Left renal cortex interstitium (tissue), 4 donors: ENCODE data around the gene SUMO3. TPM values are rescaled to one million over a fixed set of nuclear protein-coding genes. Genes with fewer than 3 reads are reported as not detected.
"Not testable (repeated sequence)": the region's sequence is repeated elsewhere in the genome, so short reads cannot be mapped to it uniquely, and the experiment has no call there.

Source experiments
- DNase-seq, 4 donors: peaks; one replicate each; pipeline ENCODE4 v3.0.0-alpha.2; 2013; ENCODE audit warnings: low read depth in 4 of 4, low spot score in 2 of 4, missing footprints in 1 of 4
- polyA plus RNA-seq, 4 donors: library from polyadenylated mRNA; unstranded; fragments of 120-200 nt; gene quantifications; one replicate each; pipeline ENCODE4 v1.2.1, GENCODE V29; 2013; ENCODE audit not compliant: insufficient read length in 4 of 4

Gene SUMO3
- polyA plus RNA-seq, 4 donors, result 99.6 to 121 (median 113) TPM

DNA sequence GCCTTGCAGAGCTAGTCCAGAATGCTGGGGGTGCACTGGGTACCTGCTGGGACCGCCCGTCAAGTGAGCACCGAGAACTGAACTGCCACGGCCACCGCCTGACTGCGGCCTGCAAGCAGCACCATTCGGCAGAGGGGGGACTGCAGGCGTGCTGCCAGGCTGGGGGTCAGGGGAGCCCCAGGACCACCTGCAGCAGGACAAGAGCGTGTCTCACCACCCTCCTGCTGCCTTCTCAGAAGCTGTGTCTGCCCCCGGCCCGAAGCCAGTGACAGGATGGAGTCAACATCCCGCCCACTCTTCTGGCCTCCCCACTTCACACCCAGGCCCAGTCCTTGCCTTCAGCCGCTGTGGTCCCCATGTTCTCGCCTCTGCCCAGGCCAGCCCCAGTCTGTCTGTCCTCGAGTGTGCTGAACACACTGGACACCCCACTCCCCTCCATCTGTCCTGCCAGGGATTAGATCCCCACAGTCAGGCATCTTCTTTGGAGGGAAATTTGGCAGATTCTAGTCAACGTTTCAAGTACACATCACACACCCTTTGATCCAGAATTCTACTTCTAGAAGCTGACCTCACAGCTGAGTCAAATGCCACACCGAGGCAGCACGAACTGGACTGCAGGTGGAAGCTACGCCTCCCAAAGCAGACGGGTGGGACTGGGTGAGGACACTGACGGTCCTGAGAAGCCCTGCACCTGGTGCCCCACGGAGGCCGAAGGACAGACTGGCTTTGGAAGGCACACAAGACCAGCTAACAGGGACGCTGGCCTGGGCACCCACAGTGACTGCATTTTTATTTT lies 29.6 kb upstream of the SUMO3 start:
- DNase-seq, result no peak

DNA sequence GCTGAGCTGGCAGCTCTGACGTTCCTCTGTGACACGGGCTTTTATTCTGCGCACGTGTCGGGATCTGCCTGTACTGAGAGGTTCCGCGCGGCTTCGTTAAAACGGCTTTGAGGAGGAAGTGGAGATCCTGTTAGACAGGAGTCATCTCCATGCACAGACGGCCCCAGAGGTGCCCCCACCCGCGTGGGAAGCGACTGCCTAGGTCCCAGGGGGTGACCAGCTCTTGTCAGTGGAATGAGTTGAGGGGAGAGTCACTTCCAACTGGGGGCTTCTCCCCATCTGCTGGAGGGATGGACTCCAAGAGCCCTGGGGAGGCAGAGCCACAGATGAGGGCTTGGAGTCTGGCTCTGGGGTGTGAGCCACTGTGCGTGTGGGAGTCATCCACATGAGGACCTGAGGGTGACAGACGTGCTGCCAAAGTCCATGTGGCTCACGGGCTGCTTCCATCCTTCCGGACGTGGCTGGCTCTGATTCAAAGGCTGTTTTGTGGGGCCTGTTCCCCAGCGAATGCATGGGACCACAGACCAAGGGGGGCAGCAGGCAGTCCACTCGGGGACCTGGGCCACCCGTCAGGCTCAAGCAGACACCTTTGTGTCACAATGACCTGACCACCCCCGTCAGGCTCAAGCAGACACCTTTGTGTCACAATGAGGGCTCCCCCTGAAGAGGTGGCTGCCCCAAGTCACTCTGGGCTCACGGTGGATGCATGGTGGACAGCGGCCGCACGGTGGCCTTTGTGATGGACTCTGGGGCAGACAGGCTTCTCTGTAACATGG lies 28.8 kb upstream of the SUMO3 start:
- DNase-seq, result no peak

DNA sequence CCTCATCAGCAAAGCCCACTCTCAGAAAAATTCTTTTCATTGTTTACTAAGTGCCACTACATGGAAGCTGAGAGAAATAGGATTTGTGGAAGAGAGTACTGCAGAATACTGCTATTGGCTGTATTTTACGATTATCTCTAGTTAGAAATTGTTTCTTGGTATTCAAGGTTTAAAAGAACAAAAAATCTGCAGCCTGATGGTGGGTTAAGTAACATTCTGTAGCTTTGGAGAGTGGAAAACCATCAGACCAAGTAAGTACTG lies 28.3 kb upstream of the SUMO3 start:
- DNase-seq, result no peak

DNA sequence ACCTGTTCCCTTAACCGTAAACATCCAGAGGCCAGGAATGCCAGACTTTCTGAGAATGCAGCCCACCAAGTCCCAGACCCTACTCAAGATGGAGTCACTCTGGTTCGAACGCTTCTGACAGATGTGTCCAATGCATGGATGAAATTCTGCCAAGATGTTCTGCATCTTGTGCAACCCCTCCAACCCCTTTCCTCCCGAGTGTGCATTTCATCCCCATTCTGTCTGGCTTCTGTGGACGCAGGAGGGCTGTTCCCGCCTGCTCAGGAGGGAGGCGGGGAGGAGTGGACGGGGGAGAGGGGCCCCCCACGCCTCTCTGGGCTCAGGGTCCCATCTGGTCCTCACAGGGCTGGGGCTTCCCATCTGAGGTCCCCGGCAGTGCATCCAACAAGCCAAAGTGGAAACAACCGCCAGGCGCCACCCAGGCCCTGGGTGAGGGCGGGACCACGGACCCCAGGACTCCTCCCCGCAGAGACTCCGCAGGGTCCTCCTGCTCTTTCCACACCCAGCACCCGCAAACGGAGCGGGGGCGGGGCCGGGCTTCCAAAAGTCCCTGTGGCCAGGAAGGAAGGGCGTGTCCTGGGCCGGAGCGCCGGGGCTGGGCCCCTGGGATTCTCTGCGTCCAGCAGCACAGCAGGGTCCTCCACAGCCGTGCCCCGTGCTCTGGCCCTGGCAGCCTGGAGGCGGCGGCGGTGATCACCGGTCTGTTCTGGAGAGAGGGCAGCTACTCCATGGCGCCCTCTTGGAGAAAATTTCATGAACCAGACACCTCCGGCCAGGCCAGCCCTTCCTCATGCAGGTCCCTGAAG lies 27.8 kb upstream of the SUMO3 start:
- peak in 1 of 4 donors; percentile 36 for DNase-seq

DNA sequence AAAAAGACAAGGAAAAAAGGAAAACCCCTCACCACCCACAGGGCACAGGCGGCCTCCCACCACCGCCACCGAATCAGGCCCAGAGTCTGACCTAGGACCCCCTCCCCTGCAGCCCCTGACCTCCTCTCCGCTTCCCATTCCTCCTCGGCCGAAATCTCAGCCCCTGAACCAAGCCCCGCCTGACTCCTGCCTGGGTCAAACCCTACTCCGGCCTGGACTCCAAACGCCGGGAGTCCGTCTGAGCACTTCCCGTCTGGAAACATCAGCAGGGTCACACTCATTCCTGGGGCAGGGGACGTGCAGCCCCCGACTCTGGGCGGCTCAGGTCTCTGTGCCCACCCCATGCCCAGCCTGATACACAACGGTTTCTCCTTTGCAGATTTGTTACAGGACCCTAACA lies 26.4 kb upstream of the SUMO3 start:
- DNase-seq, result no peak

DNA sequence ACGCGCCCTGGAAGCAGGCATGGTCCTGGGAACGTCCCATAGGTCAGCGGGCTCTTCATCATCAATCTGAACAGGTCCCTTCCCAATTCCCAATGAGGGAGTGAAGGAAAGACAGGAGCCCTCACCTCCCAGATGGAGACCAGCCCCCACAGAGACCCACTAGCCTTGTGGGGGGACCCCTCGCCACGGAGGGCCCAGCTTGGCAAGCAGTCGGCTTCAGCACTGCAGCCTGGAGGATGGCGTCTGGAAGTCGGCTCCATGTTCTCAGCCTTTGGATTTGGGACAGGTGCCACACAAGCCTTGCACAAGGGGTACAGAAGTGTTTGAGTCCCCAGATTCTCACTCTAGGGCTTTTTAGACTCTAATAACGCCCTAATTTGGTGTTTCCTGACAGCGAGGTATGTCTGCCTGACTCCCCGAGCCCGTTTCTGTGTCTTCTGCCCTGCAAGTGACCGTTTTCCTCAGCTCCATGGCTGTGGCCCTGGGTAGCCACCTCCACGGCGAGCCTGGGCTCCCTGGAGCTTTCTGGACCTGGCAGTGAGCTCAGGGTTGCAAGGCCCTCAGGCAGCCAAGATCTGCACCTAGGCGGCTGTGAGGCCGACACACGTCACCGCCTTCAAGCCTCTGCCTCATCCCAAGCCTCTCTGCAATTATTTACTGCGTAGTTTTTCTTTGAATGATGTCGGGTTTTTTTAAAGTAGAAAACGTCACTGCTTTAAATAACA lies 25.0 kb upstream of the SUMO3 start:
- no peak for DNase-seq

DNA sequence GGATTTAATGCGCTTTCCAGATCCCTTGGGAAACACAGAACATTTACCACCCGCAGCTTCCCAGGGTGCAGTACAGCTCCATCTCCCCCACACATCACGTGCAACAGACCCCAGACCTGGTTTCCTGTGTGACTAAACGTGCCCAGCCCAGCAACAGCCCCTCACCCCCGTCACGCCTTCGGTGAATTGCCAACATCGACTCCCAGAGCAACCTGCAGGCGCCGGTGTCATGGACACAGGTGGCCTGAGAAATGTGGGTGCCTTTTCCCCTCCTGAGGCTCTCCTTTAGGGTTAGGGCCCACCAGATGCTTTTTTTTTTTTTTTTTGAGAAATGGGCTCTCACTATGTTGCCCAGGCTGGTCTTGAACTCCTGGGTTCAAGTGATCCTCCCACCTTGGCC lies 24.2 kb upstream of the SUMO3 start:
- no peak for DNase-seq

DNA sequence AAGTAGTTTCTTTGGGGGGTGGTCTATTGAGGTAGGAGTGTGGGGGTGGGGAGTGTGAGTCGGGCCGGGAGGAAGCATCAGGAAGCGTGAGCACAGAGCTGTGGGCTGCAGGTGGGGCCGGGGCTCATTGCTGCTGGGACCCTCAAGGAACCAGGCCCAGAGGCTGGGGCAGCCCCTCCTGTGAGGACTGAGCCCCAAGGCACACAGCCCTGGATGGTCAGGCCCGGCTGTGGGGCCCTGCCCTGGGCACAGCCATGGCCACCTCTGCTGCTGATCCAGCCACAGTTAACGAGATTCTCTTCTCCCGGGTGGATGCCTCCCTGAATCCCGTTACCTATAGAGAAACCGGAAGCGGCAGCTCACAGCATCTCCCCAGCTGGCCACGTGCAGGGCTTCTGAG lies 22.9 kb upstream of the SUMO3 start:
- DNase-seq, result no peak

DNA sequence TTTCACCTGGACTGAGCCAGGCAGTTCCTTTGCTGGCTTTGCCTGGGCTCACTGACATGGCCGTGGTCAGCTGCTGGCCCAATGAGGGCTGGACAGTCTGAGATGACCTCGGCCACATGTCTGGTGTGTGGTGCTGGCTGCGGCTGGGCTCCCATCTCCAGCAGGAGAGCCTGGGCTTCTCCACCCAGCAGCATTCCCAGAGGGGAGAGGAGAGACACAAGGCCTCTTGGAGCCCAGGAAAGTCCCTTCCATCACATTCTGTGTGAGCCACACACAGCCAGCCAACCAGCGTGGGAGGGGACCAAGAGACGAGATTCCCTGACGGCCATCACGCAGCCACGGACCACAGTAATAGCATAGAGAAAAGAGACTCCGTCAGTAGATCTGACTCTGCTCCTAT lies 21.1 kb upstream of the SUMO3 start:
- no peak for DNase-seq

DNA sequence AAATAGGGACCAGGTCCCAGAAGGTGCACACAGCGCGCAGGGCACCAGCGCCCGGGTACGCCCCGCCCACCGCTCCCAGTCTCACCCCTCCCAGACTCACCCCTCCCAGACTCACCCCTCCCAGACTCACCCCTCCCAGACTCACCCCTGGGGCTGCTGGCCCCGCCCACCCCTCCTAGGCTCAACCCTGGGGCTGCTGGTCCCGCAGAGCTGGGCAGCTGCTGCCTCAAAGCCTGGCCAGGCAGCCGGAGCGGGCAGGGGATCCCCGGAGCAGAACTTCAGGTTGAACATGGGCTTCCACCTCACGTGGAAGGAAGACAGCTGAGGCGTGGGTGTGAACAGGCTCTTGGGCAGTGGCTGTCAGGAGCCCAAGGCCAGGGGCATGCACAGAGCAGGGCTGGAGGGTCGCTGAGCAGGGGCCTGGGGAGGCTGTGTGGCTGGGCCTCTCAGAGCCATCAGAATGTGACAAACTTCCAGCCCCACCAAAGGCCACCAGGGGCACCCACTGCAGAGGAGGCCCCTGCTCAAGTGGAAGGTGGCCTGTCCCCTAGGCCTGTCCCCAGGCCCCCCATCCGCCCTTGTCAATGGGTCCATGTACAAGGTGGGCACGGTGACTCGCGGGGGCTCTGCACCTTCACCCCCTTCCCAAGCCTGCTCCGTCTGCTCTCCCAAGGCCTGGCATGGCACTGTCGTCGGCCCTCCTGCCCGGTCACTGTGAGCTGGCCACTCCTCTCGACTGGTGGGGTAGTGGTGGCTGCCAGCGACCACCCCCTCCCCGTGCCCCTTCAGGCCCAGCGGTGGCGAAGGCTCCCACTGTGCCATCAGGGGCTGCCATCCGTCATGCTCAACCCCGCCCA lies 20.4 kb upstream of the SUMO3 start:
- no peak for DNase-seq

DNA sequence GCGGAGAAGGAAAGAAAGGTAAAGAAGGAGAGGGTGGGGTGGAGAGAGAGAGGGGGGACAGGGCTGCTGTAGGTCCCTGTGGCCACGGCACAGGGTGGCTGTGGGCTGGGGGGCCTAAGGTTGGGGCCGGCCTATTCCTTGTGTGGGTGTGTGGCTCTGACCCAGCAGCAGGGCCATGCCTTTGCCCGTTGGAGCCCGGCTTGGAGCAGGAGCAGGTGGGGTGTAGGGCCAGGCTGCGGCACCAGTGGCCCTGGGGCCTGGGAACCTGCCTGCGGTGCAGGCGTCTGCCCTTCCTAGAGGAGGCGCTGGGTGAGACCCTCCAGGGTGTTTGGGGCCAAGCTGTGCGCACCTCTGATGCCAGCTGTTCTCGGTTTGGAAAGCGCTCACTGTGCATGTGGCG lies 19.7 kb upstream of the SUMO3 start:
- no peak for DNase-seq

DNA sequence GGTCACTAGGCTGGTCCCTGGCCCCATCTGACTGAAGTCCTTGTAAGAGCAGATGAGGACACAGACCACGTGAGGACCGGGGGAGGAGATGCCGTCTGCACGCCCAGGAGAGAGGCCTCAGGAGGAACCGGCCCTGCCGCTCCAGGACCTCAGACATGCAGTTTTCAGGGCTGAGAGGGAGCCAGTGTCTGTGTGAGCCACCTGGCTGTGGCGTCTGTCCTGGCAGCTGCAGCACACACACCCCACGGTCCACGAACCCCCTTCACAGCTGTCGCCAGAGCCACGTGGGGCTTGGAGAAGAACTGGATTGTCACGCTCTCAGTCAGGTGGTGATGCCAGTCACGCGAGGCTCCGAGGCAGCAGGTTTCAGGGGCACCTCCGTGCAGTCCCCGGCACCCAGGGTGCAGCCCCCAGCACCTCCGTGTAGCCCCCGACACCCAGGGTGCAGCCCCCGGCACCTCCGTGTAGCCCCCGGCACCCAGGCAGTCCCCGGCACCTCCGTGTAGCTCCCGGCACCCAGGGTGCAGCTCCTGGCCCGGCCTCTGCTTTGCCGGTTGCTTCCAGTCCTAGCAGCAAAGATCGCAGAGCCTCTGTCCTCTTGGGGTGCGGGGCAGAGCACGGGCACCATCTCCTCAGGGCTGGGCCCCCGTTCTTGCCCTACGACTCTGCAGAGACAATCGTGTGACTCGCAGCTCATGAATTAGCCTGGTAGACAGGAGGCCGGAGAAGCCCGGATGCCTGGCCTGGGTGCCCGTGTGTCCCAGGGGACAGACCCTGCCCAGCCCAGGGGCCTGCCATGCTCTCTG lies 19.0 kb upstream of the SUMO3 start:
- DNase-seq, result no peak

DNA sequence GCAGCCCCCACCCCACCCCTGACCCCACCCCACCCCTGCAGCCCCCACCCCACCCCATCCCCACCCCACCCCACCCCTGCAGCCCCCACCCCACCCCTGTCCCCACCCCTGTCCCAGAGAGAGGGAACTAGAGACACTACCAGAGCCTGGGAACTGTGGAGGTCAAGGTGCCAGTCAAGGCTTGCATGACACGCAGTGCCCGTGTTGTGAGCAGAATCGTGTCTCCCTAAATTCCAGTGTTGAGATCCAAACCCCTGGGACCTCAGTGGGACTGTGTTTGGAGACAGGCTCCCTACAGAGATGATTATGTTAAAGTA lies 18.4 kb upstream of the SUMO3 start:
- no peak for DNase-seq

DNA sequence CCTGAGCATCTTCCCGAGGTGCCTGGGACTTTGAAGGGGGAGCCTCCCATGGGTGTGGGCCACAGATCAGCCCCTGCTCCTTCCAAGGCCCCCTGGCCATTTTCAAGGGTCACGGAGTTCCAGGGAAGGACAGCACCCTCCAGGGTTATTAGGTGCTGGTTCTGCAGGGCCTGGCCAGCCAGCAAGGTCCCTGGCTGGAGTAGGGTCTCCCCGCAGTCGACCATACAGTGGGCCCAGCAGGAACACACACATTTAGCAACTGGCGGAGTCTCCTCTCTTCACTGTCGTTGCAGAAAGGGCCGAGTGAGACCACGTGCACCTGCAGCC lies 17.7 kb upstream of the SUMO3 start:
- DNase-seq, result no peak

DNA sequence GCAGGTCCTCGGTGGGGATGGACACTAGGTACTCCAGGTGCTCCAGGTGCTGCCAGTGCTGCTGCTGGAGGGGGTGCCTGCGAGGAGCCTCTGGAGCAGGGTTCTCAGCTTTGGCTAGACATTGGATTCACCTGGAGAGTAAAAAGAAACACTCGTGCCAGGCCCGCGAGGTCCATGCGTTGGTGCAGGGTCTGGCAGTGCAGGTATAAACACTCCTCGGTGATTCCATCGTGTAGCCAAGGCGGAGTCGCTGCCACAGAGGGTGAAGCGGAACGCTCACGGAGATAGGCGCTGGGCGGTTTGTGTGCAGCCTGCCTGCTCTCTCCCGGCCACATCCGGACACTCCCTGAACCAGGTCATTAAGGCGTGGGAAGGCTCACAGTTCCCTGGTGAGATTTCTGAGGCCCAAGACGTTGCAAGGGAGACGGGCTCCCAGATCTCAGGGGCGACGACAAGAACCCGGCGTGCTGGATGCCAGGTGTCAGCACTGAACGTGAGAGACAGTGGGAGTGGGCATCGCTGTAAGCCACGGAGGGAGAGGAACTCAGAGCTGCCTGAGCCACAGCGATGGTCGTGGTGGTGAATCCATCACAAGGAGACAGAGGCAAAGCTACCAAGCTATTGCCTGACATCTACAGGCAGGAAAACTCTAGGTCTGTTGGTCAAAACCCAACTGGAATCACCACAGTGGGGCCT lies 17.2 kb upstream of the SUMO3 start:
- no peak for DNase-seq

DNA sequence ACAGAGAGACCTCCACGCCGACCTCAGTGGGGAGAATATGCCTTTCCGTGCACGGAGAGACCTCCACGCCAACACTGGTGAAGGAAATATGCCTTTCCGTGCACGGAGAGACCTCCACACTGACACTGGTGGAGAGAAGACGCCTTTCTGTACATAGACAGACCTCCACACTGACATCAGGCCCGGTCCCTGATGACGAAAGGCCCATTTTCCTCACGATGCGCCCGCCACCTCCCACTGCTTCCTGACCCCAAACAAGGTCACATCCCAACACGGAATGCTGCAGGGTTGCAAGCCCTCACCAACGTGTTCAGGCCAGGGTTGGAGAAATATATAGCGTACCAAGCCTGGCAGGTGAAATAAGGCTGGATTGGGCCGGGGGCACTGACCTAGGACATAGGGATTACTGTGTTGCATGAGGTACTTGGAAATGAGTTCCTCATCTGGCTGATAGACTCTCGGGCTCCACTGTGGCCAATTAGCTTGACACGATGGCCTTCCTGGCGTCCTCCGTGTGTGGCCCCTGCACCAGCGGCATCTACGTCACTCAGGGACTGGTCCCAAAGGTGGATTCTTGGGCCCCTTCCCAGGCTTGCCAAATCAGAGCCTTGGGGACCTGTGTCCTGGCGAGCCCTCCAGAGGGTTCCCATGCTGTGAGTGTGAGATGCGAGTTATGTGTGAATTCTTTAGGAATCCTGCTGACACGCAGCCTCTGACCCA lies 16.5 kb upstream of the SUMO3 start:
- DNase-seq, result no peak

DNA sequence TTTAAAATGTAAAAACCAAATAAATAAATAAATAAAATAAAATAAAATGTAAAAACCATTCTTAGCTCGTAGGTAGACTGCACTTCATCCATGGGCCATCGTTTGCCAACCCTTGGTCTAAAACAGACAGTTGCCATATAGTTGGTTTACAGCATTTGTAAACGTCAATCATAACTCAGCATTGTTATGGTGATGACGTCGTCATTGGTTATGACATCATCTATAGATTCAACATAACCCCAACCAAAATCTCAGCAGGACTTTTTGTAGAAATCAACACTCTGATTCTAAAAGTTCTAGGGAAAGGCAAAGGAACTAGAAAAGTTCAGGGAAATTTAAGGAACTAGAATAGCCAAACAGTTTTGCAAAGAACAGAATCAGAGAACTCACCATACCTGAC lies 15.8 kb upstream of the SUMO3 start:
- DNase-seq, result no peak

DNA sequence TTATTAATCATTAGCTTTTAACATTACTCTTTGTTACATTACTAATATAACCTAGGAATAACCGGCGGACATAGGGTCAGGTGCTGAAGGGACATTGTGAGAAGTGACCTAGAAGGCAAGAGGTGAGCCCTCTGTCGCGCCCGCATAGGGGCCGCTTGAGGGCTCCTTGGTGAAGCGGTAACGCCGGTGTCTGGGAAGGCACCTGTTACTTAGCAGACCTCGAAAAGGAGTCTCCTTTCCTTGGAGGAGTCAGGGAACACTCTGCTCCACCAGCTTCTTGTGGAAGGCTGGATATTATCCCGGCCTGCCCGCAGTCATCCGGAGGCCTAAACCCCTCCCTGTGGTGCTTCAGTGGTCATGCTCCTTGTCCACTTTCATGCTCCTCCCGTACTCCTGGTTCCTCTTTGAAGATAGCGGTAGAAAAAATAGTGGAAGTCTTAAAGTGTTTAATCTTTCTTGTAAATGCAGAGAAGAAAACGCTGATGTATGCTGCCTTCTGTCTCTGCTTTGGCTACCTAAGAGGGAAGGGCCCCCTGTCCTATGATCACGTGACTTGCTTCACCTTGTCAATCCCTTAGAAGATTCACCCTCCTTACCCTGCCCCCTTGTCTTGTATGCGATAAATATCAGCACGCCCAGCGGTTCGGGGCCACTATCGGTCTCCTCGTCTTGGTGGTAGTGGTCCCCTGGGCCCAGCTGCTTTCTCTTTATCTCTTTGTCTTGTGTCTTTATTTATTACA lies 14.8 kb upstream of the SUMO3 start:
- DNase-seq, result not testable (repeated sequence)
